Fibroblast of peridontal ligament (primary cell): Measurements from ENCODE around the gene FBXO2.
A peak's percentile ranks its signal among the peaks of the same experiment; 100 is the strongest.

Experiments used
- DNase-seq: peaks from one replicate; pipeline ENCODE4 v3.0.0-alpha.2; 2010; ENCODE audit errors: extremely low read depth

FBXO2 gene

GRCh38 chr1:11653101-11653860 lies 948 bp downstream of the FBXO2 start:
- DNase-seq, result no peak

GRCh38 chr1:11652203-11652780 lies 1.9 kb downstream of the FBXO2 start:
- no peak for DNase-seq

- no peak for DNase-seq
These were observed 3.2 kb downstream of the FBXO2 start for GRCh38 chr1:11651017-11651416.

GRCh38 chr1:11650331-11650991 lies 3.8 kb downstream of the FBXO2 start:
- no peak for DNase-seq

GRCh38 chr1:11649624-11650330 lies 4.5 kb downstream of the FBXO2 start:
- DNase-seq, result no peak

- DNase-seq, result no peak
These were observed 5.0 kb downstream of the FBXO2 start for GRCh38 chr1:11649237-11649623.

- DNase-seq, result no peak
These were observed 5.5 kb downstream of the FBXO2 start for GRCh38 chr1:11648732-11649158.

- no peak for DNase-seq
These were observed 6.2 kb downstream of the FBXO2 start for GRCh38 chr1:11648039-11648438.

GRCh38 chr1:11647333-11647732 lies 6.9 kb downstream of the FBXO2 start:
- DNase-seq, result no peak

GRCh38 chr1:11646317-11646716 lies 7.9 kb downstream of the FBXO2 start:
- DNase-seq, result no peak

GRCh38 chr1:11645670-11646265 lies 8.5 kb downstream of the FBXO2 start:
- peak; percentile 69 for DNase-seq

- DNase-seq, result no peak
These were observed 9.0 kb downstream of the FBXO2 start for GRCh38 chr1:11645270-11645669.

GRCh38 chr1:11643782-11644181 lies 10.4 kb downstream of the FBXO2 start:
- no peak for DNase-seq

- peak; percentile 73 for DNase-seq
These were observed 11.7 kb downstream of the FBXO2 start for GRCh38 chr1:11642418-11643017.

- no peak for DNase-seq
These were observed 12.4 kb downstream of the FBXO2 start for GRCh38 chr1:11641776-11642305.

- no peak for DNase-seq
These were observed 13.3 kb downstream of the FBXO2 start for GRCh38 chr1:11640944-11641343.

GRCh38 chr1:11640101-11640500 lies 14.1 kb downstream of the FBXO2 start:
- DNase-seq, result no peak

- no peak for DNase-seq
These were observed 14.9 kb downstream of the FBXO2 start for GRCh38 chr1:11639372-11639771.

GRCh38 chr1:11638121-11638520 lies 16.1 kb downstream of the FBXO2 start:
- DNase-seq, result no peak

GRCh38 chr1:11634365-11635192 lies 19.6 kb downstream of the FBXO2 start:
- DNase-seq, result no peak
